ENCODE measurements around the gene SLC10A2.
"Not testable (repeated sequence)": the region's sequence is repeated elsewhere in the genome, so short reads cannot be mapped to it uniquely, and the experiment has no call there.

Gene SLC10A2

DNA sequence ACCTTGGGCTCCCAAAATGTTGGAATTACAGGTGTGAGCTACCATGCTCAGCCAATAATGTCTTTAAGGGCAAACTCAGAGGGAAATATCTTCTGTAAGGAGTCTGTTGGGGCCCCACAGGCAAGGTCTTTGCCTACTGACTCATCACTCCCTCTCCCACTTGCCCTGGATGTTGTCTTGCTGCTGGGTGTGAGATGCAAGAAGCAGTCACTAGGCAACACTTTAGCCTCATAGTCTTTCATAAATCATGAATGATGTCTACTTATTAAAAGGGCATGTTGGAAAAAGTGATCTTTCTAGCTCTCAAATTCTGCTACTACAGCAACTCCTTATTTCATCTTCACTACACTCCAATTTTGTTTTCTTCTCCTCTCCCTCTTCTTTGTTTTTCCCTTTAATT, 34.6 kb upstream of the SLC10A2 start:
- no peak for DNase-seq (ENCODE audit: low read depth)
- no peak overlapping the region for H3K4me3 ChIP-seq (ENCODE audit: low read depth, low read length)
- TF ChIP-seq, protein P1, sequence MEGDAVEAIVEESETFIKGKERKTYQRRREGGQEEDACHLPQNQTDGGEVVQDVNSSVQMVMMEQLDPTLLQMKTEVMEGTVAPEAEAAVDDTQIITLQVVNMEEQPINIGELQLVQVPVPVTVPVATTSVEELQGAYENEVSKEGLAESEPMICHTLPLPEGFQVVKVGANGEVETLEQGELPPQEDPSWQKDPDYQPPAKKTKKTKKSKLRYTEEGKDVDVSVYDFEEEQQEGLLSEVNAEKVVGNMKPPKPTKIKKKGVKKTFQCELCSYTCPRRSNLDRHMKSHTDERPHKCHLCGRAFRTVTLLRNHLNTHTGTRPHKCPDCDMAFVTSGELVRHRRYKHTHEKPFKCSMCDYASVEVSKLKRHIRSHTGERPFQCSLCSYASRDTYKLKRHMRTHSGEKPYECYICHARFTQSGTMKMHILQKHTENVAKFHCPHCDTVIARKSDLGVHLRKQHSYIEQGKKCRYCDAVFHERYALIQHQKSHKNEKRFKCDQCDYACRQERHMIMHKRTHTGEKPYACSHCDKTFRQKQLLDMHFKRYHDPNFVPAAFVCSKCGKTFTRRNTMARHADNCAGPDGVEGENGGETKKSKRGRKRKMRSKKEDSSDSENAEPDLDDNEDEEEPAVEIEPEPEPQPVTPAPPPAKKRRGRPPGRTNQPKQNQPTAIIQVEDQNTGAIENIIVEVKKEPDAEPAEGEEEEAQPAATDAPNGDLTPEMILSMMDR (conservative IDR thresholded peaks at IDR 0.05; ENCODE audit: low read depth, low read length) = no peak

DNA sequence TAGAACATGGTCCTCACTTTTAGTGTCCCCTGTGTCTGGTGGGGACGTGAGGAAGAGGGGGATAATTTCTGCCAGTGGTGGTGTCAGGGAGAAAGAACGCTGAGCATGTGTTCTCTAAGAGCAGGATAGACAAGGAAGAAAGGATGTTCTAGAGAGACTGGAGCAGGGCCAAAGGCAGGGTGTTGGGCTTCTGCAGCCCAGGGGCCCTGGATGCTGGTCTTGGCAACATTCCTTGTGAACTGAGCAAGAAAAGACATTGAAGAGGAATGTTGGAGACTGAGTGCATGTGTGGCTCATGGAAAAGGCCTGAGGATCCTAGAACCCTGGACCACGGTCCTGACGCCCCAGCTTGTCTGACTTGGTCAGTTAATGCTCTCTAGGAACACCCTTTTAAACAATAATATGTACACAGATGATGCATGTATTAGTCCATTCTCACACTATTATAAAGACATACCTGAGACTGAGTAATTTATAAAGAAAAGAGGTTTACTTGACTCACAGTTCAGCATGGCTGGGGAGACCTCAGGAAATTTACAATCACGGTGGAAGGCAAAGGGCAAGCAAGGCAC, 33.6 kb upstream of the SLC10A2 start:
- TF ChIP-seq, protein P1 (conservative IDR thresholded peaks at IDR 0.05; ENCODE audit: low read depth, low read length) = no peak
- no peak overlapping the region for H3K4me3 ChIP-seq (ENCODE audit: low read depth, low read length)
- no peak for DNase-seq (ENCODE audit: low read depth)

DNA sequence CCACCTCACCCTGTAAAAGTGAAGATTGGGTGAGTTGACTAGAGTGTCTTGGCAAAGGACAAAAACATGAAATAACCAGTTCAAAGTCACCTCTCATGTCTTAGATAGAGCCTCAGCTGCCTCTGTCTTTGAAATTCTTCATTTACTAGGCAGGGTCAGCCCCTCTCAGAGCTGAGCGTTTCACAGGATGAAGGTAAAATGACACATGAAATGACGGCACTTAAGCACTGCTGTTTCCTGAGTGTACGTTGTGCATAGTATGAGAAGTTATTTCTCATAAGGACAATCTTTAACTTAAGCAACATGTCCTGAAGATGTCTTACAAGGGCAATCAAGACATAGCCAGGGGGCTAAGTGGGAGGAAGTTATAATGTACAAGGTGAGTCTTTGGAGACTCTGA, 32.3 kb upstream of the SLC10A2 start:
- H3K4me3 ChIP-seq (ENCODE audit: low read depth, low read length) = no peak overlapping the region
- no peak for DNase-seq (ENCODE audit: low read depth)
- TF ChIP-seq, protein P1 (conservative IDR thresholded peaks at IDR 0.05; ENCODE audit: low read depth, low read length) = no peak

DNA sequence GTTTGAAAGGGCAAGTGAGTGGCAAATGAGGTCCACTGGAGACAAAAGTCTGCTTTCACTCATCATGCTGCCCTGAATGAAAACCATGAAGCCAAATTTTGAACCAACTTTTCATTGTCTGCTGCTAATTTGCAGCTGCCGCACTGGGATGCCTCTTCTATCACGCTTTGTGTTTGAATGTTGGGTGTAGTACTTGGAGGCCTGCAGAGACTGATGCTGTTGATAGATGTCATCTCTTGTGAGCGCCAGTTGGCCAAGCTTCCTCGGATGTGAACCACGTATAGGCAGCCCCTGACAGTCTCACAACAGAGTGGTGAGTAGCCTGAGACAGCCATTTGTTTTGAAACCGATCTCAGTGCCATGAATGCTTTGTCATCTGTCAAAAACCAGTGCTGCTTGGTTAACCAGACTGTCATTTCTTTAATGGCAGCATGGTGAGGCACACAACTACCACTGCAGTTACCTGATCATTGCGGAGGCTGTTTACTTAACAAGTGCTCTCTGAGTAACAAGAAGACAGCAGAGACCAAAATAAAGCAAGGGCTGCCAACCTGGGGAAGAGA, 31.2 kb upstream of the SLC10A2 start:
- TF ChIP-seq, protein P1 (conservative IDR thresholded peaks at IDR 0.05; ENCODE audit: low read depth, low read length) = no peak
- DNase-seq (ENCODE audit: low read depth) = no peak
- H3K4me3 ChIP-seq (ENCODE audit: low read depth, low read length) = no peak overlapping the region

DNA sequence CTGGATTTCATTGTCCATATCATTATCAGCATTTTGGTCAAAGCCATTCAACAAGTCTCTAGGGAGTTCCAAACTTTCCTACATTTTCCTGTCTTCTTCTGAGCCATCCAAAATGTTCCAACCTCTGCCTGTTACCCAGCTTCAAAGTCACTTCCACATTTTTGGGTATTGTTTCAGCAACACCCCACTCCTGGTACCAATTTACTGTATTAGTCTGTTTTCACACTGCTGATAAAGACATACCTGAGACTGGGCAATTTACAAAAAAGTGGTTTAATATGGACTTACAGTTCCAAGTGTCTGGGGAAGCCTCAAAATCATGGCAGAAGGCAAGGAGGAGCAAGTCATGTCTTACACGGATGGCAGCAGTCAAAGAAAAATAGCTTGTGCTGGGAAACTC, 27.4 kb upstream of the SLC10A2 start:
- DNase-seq (ENCODE audit: low read depth); H3K4me3 ChIP-seq (ENCODE audit: low read depth, low read length): not testable (repeated sequence)

DNA sequence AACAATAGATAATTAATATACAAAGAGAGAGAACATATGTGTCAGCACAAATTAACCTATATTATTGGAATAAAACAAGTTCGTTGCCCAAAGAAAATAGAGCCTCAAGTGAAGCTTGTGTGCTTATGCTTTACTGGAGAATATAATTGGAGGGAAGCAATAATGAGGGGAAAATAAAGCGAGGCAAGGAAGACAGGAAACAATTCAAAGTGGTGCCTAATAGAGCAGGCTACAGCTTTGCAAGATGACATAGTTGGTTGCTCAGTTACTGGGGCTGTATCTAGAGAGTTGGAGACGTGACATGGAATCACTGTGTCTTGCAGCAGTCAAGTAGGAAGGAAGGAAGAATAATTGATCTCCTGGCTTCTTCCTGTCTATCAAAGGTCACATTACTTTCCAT, 21.1 kb upstream of the SLC10A2 start:
- TF ChIP-seq, protein P1 (conservative IDR thresholded peaks at IDR 0.05; ENCODE audit: low read depth, low read length) = no peak
- H3K4me3 ChIP-seq (ENCODE audit: low read depth, low read length) = no peak overlapping the region
- no peak for DNase-seq (ENCODE audit: low read depth)

DNA sequence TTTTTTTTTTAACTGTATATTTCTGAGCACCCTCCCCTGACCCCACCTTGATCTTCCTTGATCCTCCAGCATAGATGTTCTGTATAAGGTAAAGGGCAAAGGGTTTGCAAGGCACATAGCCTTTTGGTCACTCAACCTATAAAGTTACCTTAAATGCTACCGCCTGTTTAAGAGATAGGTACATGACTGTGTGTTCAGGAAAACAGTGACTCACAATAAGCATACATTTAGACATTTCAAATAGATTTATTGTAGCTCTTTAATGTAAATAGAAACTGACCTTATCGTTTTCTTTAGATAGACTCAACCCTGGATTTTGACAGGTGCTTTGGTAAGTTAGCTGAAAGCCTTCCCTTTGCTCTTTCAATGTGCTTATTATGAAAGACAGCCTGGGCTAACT, 15.2 kb upstream of the SLC10A2 start:
- H3K4me3 ChIP-seq (ENCODE audit: low read depth, low read length) = no peak overlapping the region
- no peak for DNase-seq (ENCODE audit: low read depth)
- TF ChIP-seq, protein P1 (conservative IDR thresholded peaks at IDR 0.05; ENCODE audit: low read depth, low read length) = no peak

All from choroid plexus epithelial cell (primary cell).